Endometrial microvascular endothelial cells (primary cell): ENCODE measurements around the gene HAPLN2. TPM values are rescaled to one million over a fixed set of nuclear protein-coding genes. Genes with fewer than 3 reads are reported as not detected.
"Not testable (repeated sequence)": the region's sequence is repeated elsewhere in the genome, so short reads cannot be mapped to it uniquely, and the experiment has no call there.

Experiments
- in situ Hi-C: cut with HindIII; loops from 2 replicates; pipeline ENCODE4 v1.10.0; 2017; ENCODE audit warnings: low sequenced_read_pairs, low pct_unique_long_range_greater_than_20kb; ENCODE audit errors: inconsistent ontology term
- total RNA-seq: library from RNA; depleted of rRNA; stranded (reverse); fragments of >200 nt; gene quantifications from one replicate; pipeline ENCODE4 v1.2.3, GENCODE V29; 2015; ENCODE audit errors: inconsistent ontology term

HAPLN2 gene
- total RNA-seq, 1 donor from 2014 or later: not detected

- in situ Hi-C loops: no loop called here
These were observed 28.7 kb upstream of the HAPLN2 start for GRCh38 chr1:156590326-156591180.

GRCh38 chr1:156591181-156591431 is 28.1 kb upstream of the HAPLN2 start:
- in situ Hi-C loops: no loop called here

- in situ Hi-C loops: no loop called here
These were observed 27.6 kb upstream of the HAPLN2 start, which contains the start of gene NAXE for GRCh38 chr1:156591432-156592157. TSS of gene NAXE (plus strand) at chr1:156591776. CDS start at chr1:156591805, 29 bp downstream.

- in situ Hi-C loops: no loop called here
These were observed 26.9 kb upstream of the HAPLN2 start for GRCh38 chr1:156592158-156592909.

- in situ Hi-C loops: no loop called here
These were observed 26.1 kb upstream of the HAPLN2 start for GRCh38 chr1:156592910-156593660.

- in situ Hi-C loops: no loop called here
These were observed 25.6 kb upstream of the HAPLN2 start for GRCh38 chr1:156593661-156593989.

GRCh38 chr1:156594190-156594589 is 25.0 kb upstream of the HAPLN2 start:
- in situ Hi-C loops: no loop called here

GRCh38 chr1:156595016-156595415 is 24.2 kb upstream of the HAPLN2 start:
- in situ Hi-C loops: no loop called here

- in situ Hi-C loops: no loop called here
These were observed 22.8 kb upstream of the HAPLN2 start for GRCh38 chr1:156596426-156596825.

- in situ Hi-C loops: no loop called here
These were observed 21.1 kb upstream of the HAPLN2 start for GRCh38 chr1:156598125-156598524.

GRCh38 chr1:156598731-156599432 is 20.3 kb upstream of the HAPLN2 start:
- in situ Hi-C loops: no loop called here

- in situ Hi-C loops: no loop called here
These were observed 19.4 kb upstream of the HAPLN2 start for GRCh38 chr1:156599811-156600210.

- in situ Hi-C loops: no loop called here
These were observed 18.5 kb upstream of the HAPLN2 start for GRCh38 chr1:156600733-156601121.

- in situ Hi-C loops: no loop called here
These were observed 17.9 kb upstream of the HAPLN2 start, which contains the start of gene GPATCH4 for GRCh38 chr1:156601122-156601830. TSS of gene GPATCH4 (minus strand) at chr1:156601479.

- in situ Hi-C loops: no loop called here
These were observed 17.3 kb upstream of the HAPLN2 start for GRCh38 chr1:156601892-156602291.

GRCh38 chr1:156602557-156602993 is 16.6 kb upstream of the HAPLN2 start:
- in situ Hi-C loops: no loop called here

GRCh38 chr1:156607344-156607743 is 11.9 kb upstream of the HAPLN2 start:
- in situ Hi-C loops: not testable (repeated sequence)
